Gastrocnemius medialis (tissue), 4 donors: ENCODE data around the gene TENT5D. TPM values are rescaled to one million over a fixed set of nuclear protein-coding genes. Genes with fewer than 3 reads are reported as not detected.

Experiments used
- ATAC-seq, 2 donors: fragments of 150-250 bp; one replicate each; pipeline ENCODE4 v1.9.1; 2016
- DNase-seq, 2 donors: peaks; one replicate each; pipeline ENCODE4 v3.0.0-alpha.2; 2019
- H3K27ac ChIP-seq, 4 donors: fragments of 200-600 bp; sonication (generic); 1 replicate in 1 of 4; 2 replicates in 3 of 4; pipeline ENCODE4 v1.5.1; 2016 to 2018; ENCODE audit warnings: mild to moderate bottlenecking in 2 of 4, moderate library complexity in 1 of 4
- H3K27me3 ChIP-seq, 3 donors: fragments of 200-600 bp; sonication (generic) in 2 of 3; 1 replicate in 1 of 3; 2 replicates in 2 of 3; pipeline versions ENCODE4 v1.5.1 to v1.6.0; 2016 to 2019; ENCODE audit warnings: mild to moderate bottlenecking in 1 of 3, moderate library complexity in 1 of 3
- H3K36me3 ChIP-seq, 2 donors: fragments of 200-600 bp; sonication (generic) in 1 of 2; one replicate each; pipeline ENCODE4 v1.5.1; 2017 to 2018
- H3K4me1 ChIP-seq, 2 donors: fragments of 200-600 bp; sonication (generic) in 1 of 2; one replicate each; pipeline ENCODE4 v1.5.1; 2016 to 2017; ENCODE audit warnings: mild to moderate bottlenecking in 2 of 2
- H3K4me3 ChIP-seq, 4 donors: fragments of 200-600 bp; sonication (generic) in 3 of 4; 1 replicate in 1 of 4; 2 replicates in 3 of 4; pipeline ENCODE4 v1.5.1; 2016 to 2019; ENCODE audit warnings: mild to moderate bottlenecking in 2 of 4
- H3K9me3 ChIP-seq, 3 donors: fragments of 200-600 bp; sonication (generic) in 2 of 3; 1 replicate in 1 of 3; 2 replicates in 2 of 3; pipeline ENCODE4 v1.5.1; 2016 to 2019
- CTCF ChIP-seq, 5 experiments: fragments of 450-650 bp in 3 of 5; fragments of 200-600 bp in 2 of 5; sonication (generic) in 2 of 5; IDR thresholded peaks in 4 of 5; conservative IDR thresholded peaks in 1 of 5; 1 replicate in 4 of 5; 2 replicates in 1 of 5; pipeline ENCODE4 v1.5.1; 2016 to 2019; ENCODE audit warnings: antibody characterized with exemption in 5 of 5, mild to moderate bottlenecking in 3 of 5, moderate library complexity in 3 of 5
- POLR2A ChIP-seq, 2 donors: fragments of 450-650 bp; IDR thresholded peaks; one replicate each; pipeline ENCODE4 v1.6.1; 2017; ENCODE audit warnings: antibody characterized with exemption in 2 of 2, mild to moderate bottlenecking in 2 of 2, moderate library complexity in 2 of 2
- in situ Hi-C, 4 donors: fragments of 200-750 bp; cut with MboI; loops; one replicate each; pipeline versions ENCODE4 v1.15.0 to v1.8.0; 2017; ENCODE audit warnings: low sequenced_read_pairs in 4 of 4
- intact Hi-C: fragments of 100-400 bp; cut with DNase I; formaldehyde crosslinking; loops from one replicate; pipeline ENCODE4 v1.15.1; 2023; ENCODE audit warnings: low total_unique reads
- total RNA-seq, 4 donors: library from RNA; depleted of rRNA; stranded (reverse); fragments of >200 nt; gene quantifications; one replicate each; pipeline versions ENCODE4 v1.1.0 to v1.2.3, GENCODE V29; 2016

The TENT5D gene
- total RNA-seq, 4 donors from 2014 or later, result not detected

GRCh38 chrX:80471582-80471981 is 51.3 kb downstream of the TENT5D start:
- Histone ChIP-seq H3K27me3 (peaks cover 0 to 3% (median 0%) of the 10 kb centered on the region in 3 donors), H3K27ac (no peak overlapping the region), H3K4me1 (no peaks in the 10 kb centered on the region), H3K36me3 (no peaks in the 10 kb centered on the region), H3K4me3 (no peak overlapping the region), H3K9me3 (peaks cover 0 to 5% (median 0%) of the 10 kb centered on the region in 3 donors)
- DNase-seq (no peak), ATAC-seq (no peak)
- TF ChIP-seq POLR2A (IDR thresholded peaks at IDR 0.05), result no peak
- TF ChIP-seq CTCF (IDR thresholded peaks at IDR 0.05 in 4 of 5, conservative IDR thresholded peaks at IDR 0.05 in 1 of 5), result no peak
- intact Hi-C loops, result no loop called here
- in situ Hi-C loops, result no loop called here

- no peak overlapping the region for H3K4me3 ChIP-seq
- in situ Hi-C loops, result loop anchor here in 1 of 4 donors (25.0 kb wide), 1 partner anchor 98 kb away; no protein-coding TSS in a partner anchor
- no peaks in the 10 kb centered on the region for H3K36me3 ChIP-seq
- H3K4me1 ChIP-seq, result no peaks in the 10 kb centered on the region
- intact Hi-C loops, result no loop called here
- ATAC-seq (peak in 1 of 2 donors; percentile 53), DNase-seq (peak in 1 of 2 donors; percentile 16)
- no peak for TF ChIP-seq POLR2A (IDR thresholded peaks at IDR 0.05)
- TF ChIP-seq CTCF (IDR thresholded peaks at IDR 0.05 in 4 of 5, conservative IDR thresholded peaks at IDR 0.05 in 1 of 5), result no peak
- H3K27ac ChIP-seq, result no peak overlapping the region
- H3K9me3 ChIP-seq, result no peaks in the 10 kb centered on the region
- H3K27me3 ChIP-seq, result no peaks in the 10 kb centered on the region
These were observed 65.3 kb downstream of the TENT5D start for GRCh38 chrX:80485543-80485942.

GRCh38 chrX:80486299-80486698 is 66.1 kb downstream of the TENT5D start:
- peak; percentile 39 to 50 for ATAC-seq
- Histone ChIP-seq H3K9me3 (no peaks in the 10 kb centered on the region), H3K36me3 (no peaks in the 10 kb centered on the region), H3K27ac (no peak overlapping the region), H3K4me3 (no peak overlapping the region), H3K27me3 (no peaks in the 10 kb centered on the region), H3K4me1 (no peaks in the 10 kb centered on the region)
- intact Hi-C loops, result no loop called here
- in situ Hi-C loops, result loop anchor here in 1 of 4 donors (25.0 kb wide), 1 partner anchor 99 kb away; no protein-coding TSS in a partner anchor
- TF ChIP-seq CTCF (IDR thresholded peaks at IDR 0.05 in 4 of 5, conservative IDR thresholded peaks at IDR 0.05 in 1 of 5) (no peak), POLR2A (IDR thresholded peaks at IDR 0.05) (no peak)
- DNase-seq, result peak; percentile 2 to 56

- H3K27me3 ChIP-seq, result no peaks in the 10 kb centered on the region
- no peaks in the 10 kb centered on the region for H3K4me1 ChIP-seq
- H3K4me3 ChIP-seq, result no peak overlapping the region
- no peak for ATAC-seq
- in situ Hi-C loops, result loop anchor here in 1 of 4 donors (25.0 kb wide), 1 partner anchor 102 kb away; no protein-coding TSS in a partner anchor
- H3K9me3 ChIP-seq, result no peaks in the 10 kb centered on the region
- TF ChIP-seq POLR2A (IDR thresholded peaks at IDR 0.05) (no peak), CTCF (IDR thresholded peaks at IDR 0.05 in 4 of 5, conservative IDR thresholded peaks at IDR 0.05 in 1 of 5) (no peak)
- DNase-seq, result no peak
- H3K36me3 ChIP-seq, result no peaks in the 10 kb centered on the region
- intact Hi-C loops, result no loop called here
- H3K27ac ChIP-seq, result no peak overlapping the region
These were observed 68.9 kb downstream of the TENT5D start for GRCh38 chrX:80489166-80489565.
